A549 (cell line): ENCODE data around the gene TDRKH. TPM values are rescaled to one million over a fixed set of nuclear protein-coding genes. Genes with fewer than 3 reads are reported as not detected.

ENCODE experiments used
- ATAC-seq, 2 experiments: fragments of 200-7000 bp in 1 of 2; fragments of >200 bp in 1 of 2; cut with Nextera tagmentation in 1 of 2; cut with Tn5 transposase in 1 of 2; 3 replicates each; pipeline versions ENCODE4 v1.8.0 to v1.9.1; 2018 to 2020; ENCODE audit warnings: mild to moderate bottlenecking in 1 of 2, moderate library complexity in 1 of 2
- CTCF ChIA-PET: fragments of 300-600 bp; sonication (Branson Sonifier 250); formaldehyde crosslinking; extraction: SDS; loops from one replicate; lab custom pipeline; 2021; ENCODE audit warnings: antibody characterized with exemption, inconsistent platforms; lab: Yijun Ruan, JAX
- POLR2A ChIA-PET: fragments of 350-600 bp; formaldehyde crosslinking; extraction: SDS; loops from one replicate; lab custom pipeline; 2021; ENCODE audit warnings: antibody characterized with exemption, inconsistent platforms; lab: Yijun Ruan, JAX
- DNase-seq, 2 experiments: peaks; one replicate each; pipeline versions ENCODE4 v3.0.0 to v3.0.0-alpha.2; 2011 to 2016; ENCODE audit warnings: low read depth in 1 of 2, low spot score in 1 of 2
- FAIRE-seq: peaks from 2 replicates; lab custom pipeline; 2011; peaks lifted over from hg19 to GRCh38; lab: Jason Lieb, UNC
- H3K27ac ChIP-seq, 2 experiments: fragments of >200 bp; sonication (Bioruptor Twin); formaldehyde crosslinking; 3 replicates each; pipeline ENCODE4 v1.5.1; 2016 to 2017
- H3K4me1 ChIP-seq: fragments of >200 bp; sonication (Bioruptor Twin); formaldehyde crosslinking; 3 replicates; pipeline ENCODE4 v1.6.1; 2016
- H3K4me2 ChIP-seq: fragments of >200 bp; sonication (Bioruptor Twin); formaldehyde crosslinking; 3 replicates; pipeline ENCODE4 v1.6.1; 2016
- H3K4me3 ChIP-seq: fragments of >200 bp; sonication (Bioruptor Twin); formaldehyde crosslinking; 3 replicates; pipeline ENCODE4 v1.5.1; 2016
- H3K9me3 ChIP-seq: fragments of >200 bp; sonication (Bioruptor Twin); formaldehyde crosslinking; 3 replicates; pipeline ENCODE4 v1.6.1; 2016
- CEBPB ChIP-seq, 2 experiments: fragments of >200 bp in 1 of 2; sonication (Bioruptor Twin) in 1 of 2; formaldehyde crosslinking in 1 of 2; IDR thresholded peaks; 2 replicates each; pipeline ENCODE4 v1.6.1; 2012 to 2016
- CHD2 ChIP-seq: fragments of 150-350 bp; IDR thresholded peaks from 2 replicates; pipeline ENCODE4 v1.6.1; 2014; ENCODE audit warnings: low read length; ENCODE audit not compliant: partially characterized antibody
- CHD4 ChIP-seq: fragments of 200-600 bp; sonication (generic); IDR thresholded peaks from 2 replicates; pipeline ENCODE4 v1.6.1; 2016; ENCODE audit warnings: antibody characterized with exemption, mild to moderate bottlenecking, borderline replicate concordance
- E2F6 ChIP-seq: IDR thresholded peaks from 2 replicates; pipeline ENCODE4 v1.6.1; 2012; ENCODE audit warnings: low read depth, borderline replicate concordance
- EHF ChIP-seq: fragments of 250-450 bp; sonication (Bioruptor Pico); IDR thresholded peaks from 2 replicates; pipeline ENCODE4 v1.5.0; 2020; ENCODE audit warnings: mild to moderate bottlenecking
- EHMT2 ChIP-seq: fragments of 200-600 bp; sonication (generic); IDR thresholded peaks from 2 replicates; pipeline ENCODE4 v1.6.1; 2016; ENCODE audit warnings: antibody characterized with exemption, low read depth, mild to moderate bottlenecking, moderate library complexity
- ELK1 ChIP-seq: fragments of 150-350 bp; IDR thresholded peaks from 2 replicates; pipeline ENCODE4 v1.6.1; 2014; ENCODE audit warnings: low read depth, mild to moderate bottlenecking, low read length
- ESRRA ChIP-seq: fragments of 150-350 bp; IDR thresholded peaks from 2 replicates; pipeline ENCODE4 v1.6.1; 2014; ENCODE audit warnings: mild to moderate bottlenecking, low read length, borderline replicate concordance
- FOSB ChIP-seq: fragments of 250-450 bp; sonication (Bioruptor Pico); IDR thresholded peaks from 2 replicates; pipeline ENCODE4 v1.5.0; 2020; ENCODE audit warnings: mild to moderate bottlenecking, moderate library complexity
- FOSL2 ChIP-seq, 2 experiments: fragments of 450-650 bp in 1 of 2; fragments of >200 bp in 1 of 2; sonication (Bioruptor Twin) in 1 of 2; formaldehyde crosslinking; IDR thresholded peaks; 2 replicates each; pipeline versions ENCODE4 v1.5.0 to v1.6.1; 2016 to 2020; ENCODE audit warnings: mild to moderate bottlenecking in 1 of 2, moderate library complexity in 1 of 2
- FOXS1 ChIP-seq: fragments of 250-450 bp; sonication (Bioruptor Pico); IDR thresholded peaks from 2 replicates; pipeline ENCODE4 v1.5.0; 2020; ENCODE audit warnings: mild to moderate bottlenecking, moderate library complexity
- HDAC2 ChIP-seq: fragments of 200-600 bp; sonication (generic); IDR thresholded peaks from 2 replicates; pipeline ENCODE4 v1.6.1; 2016
- HES2 ChIP-seq: fragments of >200 bp; sonication (Bioruptor Twin); formaldehyde crosslinking; IDR thresholded peaks from 2 replicates; pipeline ENCODE4 v1.6.1; 2016
- HEYL ChIP-seq: fragments of 250-450 bp; sonication (Bioruptor Pico); IDR thresholded peaks from 2 replicates; pipeline ENCODE4 v1.8.0; 2021; ENCODE audit warnings: mild to moderate bottlenecking, moderate library complexity
- HMGXB4 ChIP-seq: fragments of 250-450 bp; sonication (Bioruptor Pico); IDR thresholded peaks from 2 replicates; pipeline ENCODE4 v1.5.0; 2021; ENCODE audit warnings: mild to moderate bottlenecking, moderate library complexity, borderline replicate concordance
- HOXA7 ChIP-seq: fragments of 250-450 bp; sonication (Bioruptor Pico); IDR thresholded peaks from 2 replicates; pipeline ENCODE4 v1.5.0; 2020; ENCODE audit warnings: mild to moderate bottlenecking, moderate library complexity
- HOXB13 ChIP-seq: fragments of 250-450 bp; sonication (Bioruptor Pico); IDR thresholded peaks from 2 replicates; pipeline ENCODE4 v1.5.0; 2020; ENCODE audit warnings: low read depth, mild to moderate bottlenecking, moderate library complexity
- KDM1A ChIP-seq: fragments of 200-600 bp; sonication (generic); IDR thresholded peaks from 2 replicates; pipeline ENCODE4 v1.6.1; 2016; ENCODE audit warnings: low read depth, mild to moderate bottlenecking
- MAX ChIP-seq: IDR thresholded peaks from 2 replicates; pipeline ENCODE4 v1.6.1; 2012
- MAZ ChIP-seq: fragments of 150-350 bp; IDR thresholded peaks from 2 replicates; pipeline ENCODE4 v1.6.1; 2014; ENCODE audit warnings: antibody characterized with exemption, low read depth, low read length, borderline replicate concordance
- MYC ChIP-seq: IDR thresholded peaks from 2 replicates; pipeline ENCODE4 v1.6.1; 2012; ENCODE audit warnings: mild to moderate bottlenecking, inconsistent platforms, low read length, improper control_type of control experiment, borderline replicate concordance
- NPAS2 ChIP-seq: fragments of 250-450 bp; sonication (Bioruptor Pico); IDR thresholded peaks from 2 replicates; pipeline ENCODE4 v1.8.0; 2022; ENCODE audit warnings: mild to moderate bottlenecking, moderate library complexity, borderline replicate concordance
- PBX3 ChIP-seq: IDR thresholded peaks from 2 replicates; pipeline ENCODE4 v1.6.1; 2012
- REST ChIP-seq: fragments of 200-600 bp; sonication (generic); IDR thresholded peaks from 2 replicates; pipeline ENCODE4 v1.6.1; 2016; ENCODE audit warnings: antibody characterized with exemption, mild to moderate bottlenecking, moderate library complexity
- SREBF2 ChIP-seq: fragments of 450-650 bp; IDR thresholded peaks from 2 replicates; pipeline ENCODE4 v1.6.1; 2014; ENCODE audit warnings: mild to moderate bottlenecking, moderate library complexity
- TP53 ChIP-seq: fragments of 250-450 bp; sonication (Bioruptor Pico); IDR thresholded peaks from 2 replicates; pipeline ENCODE4 v1.5.0; 2021; ENCODE audit warnings: mild to moderate bottlenecking, moderate library complexity
- ZC3H11A ChIP-seq: fragments of 450-650 bp; IDR thresholded peaks from 2 replicates; pipeline ENCODE4 v1.6.1; 2014; ENCODE audit warnings: antibody characterized with exemption, mild to moderate bottlenecking
- ZSCAN20 ChIP-seq: fragments of 250-450 bp; sonication (Bioruptor Pico); IDR thresholded peaks from 2 replicates; pipeline ENCODE4 v1.8.0; 2022; ENCODE audit warnings: mild to moderate bottlenecking, moderate library complexity
- WGBS: methylation state at CpG from one replicate; pipeline ENCODE4 v1.1.6; 2017; ENCODE audit errors: missing lambda C conversion rate; 5-methylcytosine and 5-hydroxymethylcytosine counted together
- polyA plus RNA-seq, 4 experiments: library from polyadenylated mRNA; depleted of rRNA in 3 of 4; stranded (reverse); fragments of >200 nt; fragmentation: RNase III in 1 of 4; extraction: RNeasy Plus Mini Kit Qiagen cat#74134 plus additional on column Dnase treatment in 1 of 4; gene quantifications; 2 replicates in 3 of 4; 3 replicates in 1 of 4; pipeline ENCODE4 v1.2.3, GENCODE V29; 2011 to 2017

Gene TDRKH
- polyA plus RNA-seq, 2 of the 4 experiments (the other 2 are of a cell fraction) = 7.7 to 8.8 TPM

- ATAC-seq (no peak), DNase-seq (no peak), FAIRE-seq (no peak)
- H3K4me1 ChIP-seq = peaks cover 22% of the 10 kb centered on the region
- ChIA-PET POLR2A (no interaction called here), CTCF (interaction anchor here (2.0 kb wide), 1 partner anchor 14 kb away, joined by 4 read pairs; no protein-coding TSS in a partner anchor)
- no peak overlapping the region for H3K27ac ChIP-seq
- no peak for TF ChIP-seq ZC3H11A
- TF ChIP-seq FOSL2 (IDR thresholded peaks at IDR 0.05) = no peak
- TF ChIP-seq FOSL2 (CRISPR knock-in tag; IDR thresholded peaks at IDR 0.05) = no peak
- TF ChIP-seq KDM1A = no peak
- TF ChIP-seq CHD4 = no peak
- TF ChIP-seq EHMT2 = no peak
- no peak for TF ChIP-seq ZSCAN20
- no peak for TF ChIP-seq HMGXB4
- no peak for TF ChIP-seq ELK1
- no peak for TF ChIP-seq MAZ
- TF ChIP-seq HES2 = no peak
- TF ChIP-seq PBX3 = no peak
- TF ChIP-seq SREBF2 = no peak
- TF ChIP-seq HOXA7 = no peak
- TF ChIP-seq REST = no peak
- no peak for TF ChIP-seq HEYL (CRISPR knock-in tag)
- TF ChIP-seq EHF (CRISPR knock-in tag) = no peak
- TF ChIP-seq FOXS1 (CRISPR knock-in tag) = no peak
- WGBS = 67% methylated on average over 4 of the region's 4 CpGs
- no peak overlapping the region for H3K4me2 ChIP-seq
- H3K4me3 ChIP-seq = no peak overlapping the region
- no peaks in the 10 kb centered on the region for H3K9me3 ChIP-seq
Measured at GRCh38 chr1:151829352-151830046, 39.2 kb upstream of the TDRKH start.

- CTCF ChIA-PET = interaction anchor here (0.6 to 2.0 kb wide), 3 partner anchors 7 to 281 kb away, joined by 3 to 6 read pairs (median 4); no protein-coding TSS in a partner anchor
- TF ChIP-seq MAX (no peak), E2F6 (no peak), CHD2 (no peak), CEBPB (IDR thresholded peaks at IDR 0.05) (no peak), HDAC2 (no peak), HOXA7 (no peak), EHMT2 (no peak), TP53 (CRISPR knock-in tag) (no peak), NPAS2 (no peak), HOXB13 (CRISPR knock-in tag) (no peak), CHD4 (no peak), MYC (no peak), FOSB (CRISPR knock-in tag) (no peak), ESRRA (no peak)
Measured at GRCh38 chr1:151828921-151829320, 38.6 kb upstream of the TDRKH start.

More at GRCh38 chr1:151828921-151829320, 38.6 kb upstream of the TDRKH start:
- Histone ChIP-seq H3K9me3 (no peaks in the 10 kb centered on the region), H3K4me3 (no peak overlapping the region), H3K27ac (no peak overlapping the region), H3K4me1 (peaks cover 22% of the 10 kb centered on the region), H3K4me2 (no peak overlapping the region)
- ATAC-seq = no peak
- DNase-seq = no peak
- POLR2A ChIA-PET = no interaction called here
- 63% methylated on average over 11 of the region's 12 CpGs for WGBS
- no peak for FAIRE-seq
